HAP-1 (cell line): Measurements from ENCODE around the gene ATP8A2.
A peak's percentile ranks its signal among the peaks of the same experiment; 100 is the strongest.
"Not testable (repeated sequence)": the region's sequence is repeated elsewhere in the genome, so short reads cannot be mapped to it uniquely, and the experiment has no call there.

ENCODE experiments used
- DNase-seq, 2 experiments: peaks; one replicate each; pipeline ENCODE4 v3.0.0-alpha.2; 2016 to 2020; ENCODE audit warnings: low spot score in 2 of 2
- H3K27me3 ChIP-seq: fragments of 250-450 bp; sonication (Bioruptor Pico); 2 replicates; pipeline ENCODE4 v1.5.1; 2020; ENCODE audit warnings: low read depth, mild to moderate bottlenecking, moderate library complexity
- H3K36me3 ChIP-seq: fragments of 250-450 bp; sonication (Bioruptor Pico); replicated peaks from 2 replicates; pipeline ENCODE4 v1.5.1; 2020; ENCODE audit warnings: mild to moderate bottlenecking
- H3K4me1 ChIP-seq: fragments of 250-450 bp; sonication (Bioruptor Pico); 2 replicates; pipeline ENCODE4 v1.5.1; 2020; ENCODE audit warnings: mild to moderate bottlenecking
- H3K4me3 ChIP-seq: fragments of 250-450 bp; sonication (Bioruptor Pico); 2 replicates; pipeline ENCODE4 v1.5.1; 2020; ENCODE audit warnings: mild to moderate bottlenecking, moderate library complexity
- H3K9me3 ChIP-seq: fragments of 250-450 bp; sonication (Bioruptor Pico); 2 replicates; pipeline ENCODE4 v1.5.1; 2020; ENCODE audit warnings: mild to moderate bottlenecking, moderate library complexity
- in situ Hi-C: fragments of 300-500 bp; cut with MboI; formaldehyde crosslinking; loops from 3 replicates; pipeline ENCODE4 v1.14.3; 2020; ENCODE audit warnings: low sequenced_read_pairs, inconsistent platforms, mixed read lengths

ATP8A2 gene

DNA sequence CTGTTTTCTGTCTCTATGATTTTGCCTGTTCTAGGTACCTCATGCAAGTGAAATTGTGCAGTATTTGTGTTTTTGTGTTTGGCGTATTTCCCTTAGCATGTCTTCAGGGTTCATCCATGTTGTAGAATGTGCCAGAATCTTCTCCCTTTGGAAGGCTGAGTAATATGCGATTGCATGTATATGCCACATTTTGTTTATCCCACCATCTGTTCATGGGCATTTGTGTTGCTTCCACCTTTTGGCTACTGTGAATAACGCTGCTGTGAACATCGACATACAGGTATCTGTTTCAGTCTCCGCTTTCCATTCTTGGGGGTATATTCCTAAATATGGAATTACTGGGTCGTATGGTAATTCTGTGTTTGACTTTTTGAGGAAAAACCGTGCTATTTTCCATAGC is 190.0 kb downstream of the ATP8A2 start:
- in situ Hi-C loops, result no loop called here
- Histone ChIP-seq H3K9me3 (no peaks in the 10 kb centered on the region), H3K4me3 (no peak overlapping the region), H3K36me3 (no peaks in the 10 kb centered on the region), H3K27me3 (no peaks in the 10 kb centered on the region), H3K4me1 (no peaks in the 10 kb centered on the region)
- DNase-seq, result no peak

DNA sequence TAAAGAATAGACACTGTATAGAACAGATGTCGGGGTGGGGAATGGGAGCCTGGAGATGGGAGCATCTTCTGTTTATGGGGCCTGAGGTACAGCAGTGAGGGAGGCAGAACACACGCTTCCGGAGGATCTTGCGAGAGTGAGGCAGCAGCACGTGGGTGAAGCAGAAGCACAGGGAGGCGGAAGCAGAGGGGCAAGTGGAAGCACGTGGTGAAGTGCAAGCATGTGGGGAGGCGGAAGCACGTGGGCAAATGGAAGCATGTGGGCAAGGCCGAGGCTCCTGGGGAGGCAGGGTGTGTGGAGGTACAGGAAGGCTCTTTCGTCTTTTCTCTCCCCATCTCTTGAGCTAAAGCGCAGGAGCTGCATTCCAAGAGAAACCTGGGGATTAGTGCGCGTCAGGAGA is 198.4 kb downstream of the ATP8A2 start:
- in situ Hi-C loops, result loop anchor here (5.0 kb wide), 1 partner anchor 492 kb away; no protein-coding TSS in a partner anchor
- Histone ChIP-seq H3K27me3 (no peaks in the 10 kb centered on the region), H3K36me3 (no peaks in the 10 kb centered on the region), H3K9me3 (no peaks in the 10 kb centered on the region), H3K4me1 (peaks cover 7% of the 10 kb centered on the region), H3K4me3 (no peak overlapping the region)
- no peak for DNase-seq

DNA sequence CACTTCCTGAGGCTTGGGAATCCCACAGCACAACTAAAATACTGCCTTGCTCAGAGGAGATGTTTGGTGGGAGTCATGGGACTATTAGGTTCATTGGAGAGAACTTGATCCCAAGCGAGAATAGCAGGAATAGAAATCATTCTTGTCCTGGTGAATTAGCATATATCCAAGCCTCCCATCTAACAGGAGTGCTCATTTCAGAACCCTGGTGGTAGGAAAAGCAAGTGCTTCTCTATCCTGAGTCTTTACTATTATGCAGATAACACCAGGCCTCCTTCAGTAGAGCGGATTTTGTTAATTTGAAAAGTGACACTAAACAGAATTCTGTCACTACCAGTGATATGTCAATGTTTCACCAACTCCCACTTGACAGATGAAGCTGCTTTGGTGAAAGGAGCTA is 199.5 kb downstream of the ATP8A2 start:
- Histone ChIP-seq H3K9me3 (no peaks in the 10 kb centered on the region), H3K27me3 (no peaks in the 10 kb centered on the region), H3K36me3 (no peaks in the 10 kb centered on the region), H3K4me1 (peaks cover 10% of the 10 kb centered on the region), H3K4me3 (no peak overlapping the region)
- no peak for DNase-seq
- in situ Hi-C loops, result loop anchor here (5.0 kb wide), 1 partner anchor 491 kb away; no protein-coding TSS in a partner anchor

DNA sequence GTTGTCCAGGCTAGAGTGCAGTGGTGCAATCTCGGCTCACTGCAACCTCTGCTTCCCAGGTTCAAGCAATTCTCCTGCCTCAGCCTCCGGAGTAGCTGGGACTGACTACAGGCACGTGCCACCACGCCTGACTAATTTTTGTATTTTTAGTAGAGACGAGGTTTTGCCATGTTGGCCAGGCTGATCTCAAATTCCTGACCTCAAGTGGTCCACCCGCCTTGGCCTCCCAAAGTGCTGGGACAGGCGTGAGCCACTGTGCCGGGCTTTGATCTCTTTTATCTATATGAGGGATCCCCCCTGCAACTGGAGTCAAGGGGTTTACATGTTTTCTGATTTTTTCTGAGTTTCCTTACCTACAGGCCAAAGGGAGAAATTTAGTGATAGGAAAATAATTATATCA is 200.4 kb downstream of the ATP8A2 start:
- not testable (repeated sequence) for H3K9me3 ChIP-seq, H3K4me1 ChIP-seq, H3K36me3 ChIP-seq, H3K27me3 ChIP-seq, H3K4me3 ChIP-seq, DNase-seq
- in situ Hi-C loops, result loop anchor here (5.0 kb wide), 1 partner anchor 490 kb away; no protein-coding TSS in a partner anchor

DNA sequence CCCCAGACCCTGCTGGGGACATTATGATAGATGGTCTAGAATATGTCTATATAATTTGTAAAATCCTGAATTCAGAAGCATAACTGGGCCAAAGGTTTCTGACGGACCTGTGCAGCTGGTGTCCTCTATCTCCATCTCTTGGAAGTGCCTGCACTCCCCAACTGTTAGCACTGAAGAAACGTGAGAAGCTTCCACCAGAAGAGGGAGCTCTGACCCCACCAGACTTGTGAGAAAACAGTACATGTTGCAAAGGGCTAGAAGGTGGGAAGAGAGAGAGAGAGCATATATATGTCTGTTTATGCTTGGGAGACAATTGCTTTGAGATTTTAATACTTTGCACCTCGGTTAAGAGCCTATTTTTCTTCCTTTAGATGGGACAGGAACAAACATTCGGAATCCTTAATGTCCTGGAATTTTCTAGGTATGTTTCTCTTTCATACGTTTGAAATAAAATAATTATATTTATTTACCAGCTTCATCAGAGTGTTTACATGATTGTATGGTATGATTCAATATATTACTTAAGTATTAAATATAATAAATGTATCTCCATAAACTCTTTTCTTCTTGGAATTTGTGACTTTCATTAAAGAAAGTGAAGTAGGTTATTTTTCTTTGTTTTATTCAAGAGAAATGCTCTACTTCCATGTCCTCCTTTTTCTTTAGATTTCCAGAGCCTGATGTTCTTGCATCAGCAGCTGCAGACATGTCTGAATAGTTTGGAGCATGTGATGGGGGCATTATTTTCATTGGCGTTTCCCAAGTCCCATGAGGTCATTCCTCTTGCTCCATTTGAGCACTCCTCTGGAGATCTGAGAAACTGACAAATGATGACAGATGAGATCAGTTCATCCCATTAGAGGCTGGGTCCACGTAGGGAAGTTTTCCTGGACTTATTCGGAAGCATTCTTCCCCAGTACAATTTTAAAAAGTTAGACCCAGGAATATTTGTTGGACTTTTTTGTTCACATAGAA is 202.9 kb downstream of the ATP8A2 start:
- DNase-seq, result peak; percentile 81 to 91
- Histone ChIP-seq H3K27me3 (no peaks in the 10 kb centered on the region), H3K4me3 (no peak overlapping the region), H3K9me3 (no peaks in the 10 kb centered on the region), H3K4me1 (peaks cover 10% of the 10 kb centered on the region), H3K36me3 (no peaks in the 10 kb centered on the region)
- in situ Hi-C loops, result loop anchor here (5.0 kb wide), 1 partner anchor 488 kb away; no protein-coding TSS in a partner anchor

DNA sequence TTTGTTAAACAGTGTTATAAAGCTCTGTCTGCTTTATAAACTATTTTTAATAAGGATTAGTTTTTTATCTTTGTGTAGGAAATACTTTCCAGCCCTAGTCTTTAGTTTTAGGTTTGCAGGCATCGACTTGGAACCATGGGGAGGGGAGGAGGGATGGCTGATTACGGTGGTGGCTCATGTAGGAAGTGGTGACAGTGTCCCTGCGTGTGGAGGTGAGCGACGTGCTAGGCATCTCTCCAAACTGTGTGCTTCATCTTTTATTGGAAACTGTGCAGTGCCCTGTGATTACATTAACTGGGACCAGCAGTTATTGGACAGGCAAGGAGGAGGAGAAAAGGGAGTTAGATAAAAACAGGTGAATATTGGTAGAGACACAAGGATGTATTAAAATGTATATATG is 203.8 kb downstream of the ATP8A2 start:
- Histone ChIP-seq H3K36me3 (no peaks in the 10 kb centered on the region), H3K4me3 (no peak overlapping the region), H3K9me3 (no peaks in the 10 kb centered on the region), H3K27me3 (no peaks in the 10 kb centered on the region), H3K4me1 (peaks cover 10% of the 10 kb centered on the region)
- no peak for DNase-seq
- in situ Hi-C loops, result no loop called here

DNA sequence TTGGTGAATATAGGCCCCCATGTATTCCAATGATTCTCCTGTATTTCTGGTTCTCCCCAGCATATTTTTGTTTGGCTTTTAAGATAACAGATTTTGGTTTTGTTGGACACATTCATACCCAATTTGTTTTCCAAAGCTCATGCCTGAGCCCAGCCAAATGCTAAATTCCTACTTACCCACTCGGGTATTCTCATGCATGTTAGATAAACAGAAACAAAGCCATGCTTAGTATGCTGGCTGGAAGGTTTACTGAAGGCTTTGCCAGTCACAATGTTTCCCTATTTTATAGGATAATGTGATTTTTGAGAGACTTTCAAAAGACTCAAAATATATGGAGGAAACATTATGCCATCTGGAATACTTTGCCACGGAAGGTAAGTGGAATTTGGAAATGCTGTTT is 206.8 kb downstream of the ATP8A2 start:
- in situ Hi-C loops, result no loop called here
- Histone ChIP-seq H3K27me3 (no peaks in the 10 kb centered on the region), H3K4me3 (no peak overlapping the region), H3K4me1 (peaks cover 10% of the 10 kb centered on the region), H3K36me3 (no peaks in the 10 kb centered on the region), H3K9me3 (no peaks in the 10 kb centered on the region)
- no peak for DNase-seq

DNA sequence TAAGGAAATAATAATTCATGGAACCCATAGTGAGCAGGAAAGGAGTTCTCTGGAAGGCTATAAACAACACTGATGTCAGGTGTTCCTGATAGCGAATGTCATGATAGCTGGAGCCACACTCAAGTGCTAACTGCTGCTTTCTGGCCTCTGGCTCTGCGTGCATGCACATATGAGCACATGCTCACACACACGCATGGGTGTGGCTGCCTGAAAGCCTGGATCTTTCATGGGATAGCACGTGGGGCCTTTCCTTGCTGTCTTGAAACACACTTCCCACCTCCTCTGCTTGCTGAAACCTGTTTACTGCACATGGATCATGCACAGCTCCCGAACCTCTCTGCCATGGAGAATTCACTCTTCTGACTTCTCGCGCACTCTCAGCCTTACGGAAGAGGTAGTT is 207.4 kb downstream of the ATP8A2 start:
- no peak for DNase-seq
- peaks cover 10% of the 10 kb centered on the region for H3K4me1 ChIP-seq
- in situ Hi-C loops, result no loop called here
- H3K27me3 ChIP-seq, result no peaks in the 10 kb centered on the region
- H3K36me3 ChIP-seq, result no peaks in the 10 kb centered on the region
- H3K4me3 ChIP-seq, result no peak overlapping the region
- no peaks in the 10 kb centered on the region for H3K9me3 ChIP-seq

DNA sequence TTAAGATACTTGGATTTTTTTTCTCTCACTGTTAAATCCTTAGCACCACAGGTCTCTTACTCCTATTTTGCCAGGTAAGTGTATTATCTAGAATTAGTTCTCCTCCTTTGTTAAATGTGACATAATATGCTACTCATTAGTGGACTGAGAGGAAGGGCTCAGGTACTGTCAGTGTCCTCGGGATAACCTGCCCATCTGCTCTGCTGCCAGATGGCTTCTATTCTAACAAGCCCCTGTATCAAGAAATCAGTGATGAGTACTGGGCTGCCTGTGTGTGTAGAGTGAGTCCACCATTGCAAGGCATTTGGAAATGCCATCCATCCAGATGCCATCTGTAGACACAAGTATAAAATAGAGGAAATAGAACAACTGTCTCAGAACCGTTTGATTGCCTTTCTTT is 209.6 kb downstream of the ATP8A2 start:
- no peaks in the 10 kb centered on the region for H3K36me3 ChIP-seq
- no peaks in the 10 kb centered on the region for H3K27me3 ChIP-seq
- peaks cover 8% of the 10 kb centered on the region for H3K4me1 ChIP-seq
- no peaks in the 10 kb centered on the region for H3K9me3 ChIP-seq
- no peak for DNase-seq
- in situ Hi-C loops, result no loop called here
- no peak overlapping the region for H3K4me3 ChIP-seq

DNA sequence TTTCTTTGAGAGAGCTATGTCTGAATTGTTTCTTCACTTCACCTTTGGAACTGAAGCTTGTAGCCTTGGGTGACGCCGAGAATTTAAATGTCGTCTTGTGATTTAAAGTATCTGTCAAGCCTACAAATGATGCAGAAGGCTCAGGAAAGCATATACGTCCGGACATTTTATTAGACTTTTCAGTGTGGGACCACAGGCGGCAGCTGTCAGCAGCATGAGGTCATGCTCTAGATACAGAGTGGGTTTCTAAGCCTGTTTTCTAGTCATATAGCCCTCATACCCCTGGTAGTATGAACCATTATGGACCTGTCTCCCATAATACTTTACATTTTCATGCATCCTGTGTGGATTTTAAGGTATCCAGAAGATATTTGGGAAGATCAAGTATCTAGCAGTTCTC is 212.3 kb downstream of the ATP8A2 start:
- H3K4me1 ChIP-seq, result peaks cover 33% of the 10 kb centered on the region

DNA sequence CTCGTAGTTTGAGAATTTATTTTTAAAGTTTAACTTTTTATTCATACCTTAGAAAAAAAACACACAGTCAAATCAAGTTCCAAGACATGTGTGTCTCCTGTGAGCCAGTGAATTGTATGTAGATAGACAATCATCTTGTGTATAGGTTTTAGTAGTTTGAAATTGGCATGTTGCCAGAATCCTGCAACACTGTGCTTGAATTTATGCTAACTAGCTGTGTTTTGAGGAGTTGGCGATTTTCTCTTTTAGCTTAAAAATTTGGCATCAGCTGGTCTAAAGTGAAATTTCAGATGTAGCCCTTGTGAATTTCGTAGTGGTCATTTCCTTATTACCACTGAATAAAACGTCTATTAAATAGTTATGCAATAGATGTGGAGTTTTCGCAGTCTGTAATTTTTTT is 213.2 kb downstream of the ATP8A2 start:
- no peak for DNase-seq
- H3K36me3 ChIP-seq, result no peaks in the 10 kb centered on the region

More for the DNA sequence above, 212.3 kb downstream of the ATP8A2 start:
- Histone ChIP-seq H3K27me3 (no peaks in the 10 kb centered on the region), H3K4me3 (no peak overlapping the region), H3K9me3 (no peaks in the 10 kb centered on the region), H3K36me3 (no peaks in the 10 kb centered on the region)
- in situ Hi-C loops, result no loop called here
- no peak for DNase-seq

DNA sequence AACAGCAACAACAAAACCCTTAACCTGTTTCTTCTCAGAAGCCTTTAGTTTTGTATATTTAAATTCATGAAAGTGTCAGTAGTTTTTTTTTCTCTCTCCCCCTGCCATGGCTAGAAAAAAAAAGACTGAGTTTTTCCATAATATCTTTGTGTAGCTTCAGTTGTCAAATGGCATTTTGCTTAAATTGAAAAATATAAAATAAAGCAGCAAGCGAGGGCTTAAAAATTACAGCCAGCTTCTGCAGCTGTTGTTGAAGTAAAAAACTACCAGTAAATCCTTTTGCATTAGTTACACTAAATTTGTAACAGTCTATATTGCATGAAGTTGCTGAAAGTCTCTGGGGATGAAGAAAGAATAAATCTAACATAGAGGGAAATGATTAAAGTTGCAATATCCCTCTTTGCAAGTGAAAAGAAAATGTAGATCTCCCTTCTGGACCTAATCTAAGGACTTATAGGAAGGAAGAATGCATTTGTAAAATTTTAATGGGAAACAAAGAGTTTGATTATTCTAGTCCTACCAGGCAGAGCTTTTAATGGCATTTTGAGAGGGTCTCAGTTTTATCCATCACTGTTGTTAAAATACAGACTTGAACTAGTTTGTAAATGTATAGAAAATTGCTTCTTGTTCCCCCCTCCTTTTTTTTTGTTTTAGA is 215.7 kb downstream of the ATP8A2 start:
- Histone ChIP-seq H3K27me3 (no peaks in the 10 kb centered on the region), H3K4me1 (peaks cover 36% of the 10 kb centered on the region)

More for the DNA sequence above, 213.2 kb downstream of the ATP8A2 start:
- in situ Hi-C loops, result no loop called here
- Histone ChIP-seq H3K9me3 (no peaks in the 10 kb centered on the region), H3K4me1 (peaks cover 36% of the 10 kb centered on the region), H3K27me3 (no peaks in the 10 kb centered on the region), H3K4me3 (no peak overlapping the region)

DNA sequence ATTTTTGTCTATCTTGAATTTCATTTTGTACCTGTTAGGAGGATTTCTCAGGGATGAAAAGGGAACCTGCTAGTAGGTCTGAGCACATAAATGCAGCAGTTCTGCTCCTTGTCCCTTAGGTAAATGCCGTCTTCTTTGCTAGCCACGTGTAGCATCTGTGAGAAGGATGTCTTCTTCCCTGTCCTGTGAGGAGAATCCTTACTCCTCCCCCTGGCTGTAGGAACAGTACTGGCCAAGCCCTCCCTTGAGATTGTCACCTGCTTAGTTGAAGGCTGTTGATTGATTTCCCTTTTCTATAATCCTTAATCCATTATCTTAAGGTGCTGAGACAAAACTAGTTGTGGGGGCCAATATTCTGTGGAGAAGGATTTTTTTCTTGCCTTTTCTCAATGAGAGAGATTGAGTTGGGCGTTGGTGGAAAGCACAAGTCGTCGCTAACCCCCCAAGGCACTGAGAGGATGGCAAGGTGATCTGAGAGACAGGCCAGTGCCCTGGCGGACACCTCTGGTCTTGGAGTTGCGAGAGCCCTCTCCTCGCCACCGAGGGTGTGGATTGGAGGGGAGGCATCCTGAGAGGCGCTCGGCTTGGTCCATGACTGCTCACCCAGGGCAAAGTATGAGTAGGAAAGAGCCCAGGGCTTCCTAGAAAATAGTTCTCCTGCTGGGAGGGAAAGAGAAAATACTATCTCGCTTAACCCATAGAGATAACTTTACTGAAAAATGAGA is 216.7 kb downstream of the ATP8A2 start:
- H3K36me3 ChIP-seq, result no peaks in the 10 kb centered on the region
- no peaks in the 10 kb centered on the region for H3K27me3 ChIP-seq
- H3K4me1 ChIP-seq, result peaks cover 36% of the 10 kb centered on the region
- DNase-seq, result peak; percentile 51
- in situ Hi-C loops, result no loop called here
- H3K9me3 ChIP-seq, result no peaks in the 10 kb centered on the region
- H3K4me3 ChIP-seq, result no peak overlapping the region

More for the DNA sequence above, 215.7 kb downstream of the ATP8A2 start:
- in situ Hi-C loops, result no loop called here
- no peak overlapping the region for H3K4me3 ChIP-seq
- no peaks in the 10 kb centered on the region for H3K9me3 ChIP-seq
- H3K36me3 ChIP-seq, result no peaks in the 10 kb centered on the region
- peak in 1 of 2 experiments; percentile 96 for DNase-seq
